GM15510 (cell line): Measurements from ENCODE around the gene CTSF.

Experiments
- POLR2A ChIP-seq: IDR thresholded peaks from 3 replicates; pipeline ENCODE4 v1.6.1; 2011; ENCODE audit warnings: borderline replicate concordance; ENCODE audit not compliant: insufficient read length; ENCODE audit errors: extremely low read depth

Gene CTSF

GRCh38 chr11:66546966-66547661 is 21.3 kb downstream of the CTSF start:
- TF ChIP-seq POLR2A: no peak

DNA sequence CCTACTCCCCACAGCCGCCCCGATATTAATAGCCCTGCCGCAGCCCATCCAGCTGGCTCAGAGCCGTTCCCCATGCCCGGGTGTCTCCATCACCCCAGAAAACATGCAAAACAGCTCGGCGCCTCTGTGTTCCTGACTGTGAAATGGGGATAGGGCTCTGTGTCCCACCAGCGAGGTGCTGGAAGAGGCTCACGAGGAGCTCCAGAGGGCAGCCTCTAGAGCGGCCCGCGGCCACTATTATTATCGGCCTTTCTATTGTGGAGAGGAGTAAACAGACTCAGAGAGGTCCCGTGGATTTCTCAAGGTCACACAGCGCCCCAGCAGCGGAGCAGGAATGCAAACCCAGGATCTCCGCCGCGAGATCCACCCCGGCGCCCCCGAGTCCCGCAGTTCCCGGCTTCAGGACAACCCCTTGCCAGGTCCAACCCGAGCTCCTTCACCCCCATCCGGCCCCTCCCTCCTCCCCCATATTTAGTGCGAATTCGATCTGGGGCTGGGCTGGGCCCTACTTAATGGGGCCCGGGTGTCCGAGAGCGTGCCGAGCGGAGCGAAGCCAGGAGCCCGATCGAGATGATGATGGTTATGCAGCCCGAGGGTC is 21.9 kb downstream of the CTSF start, which contains the start of gene ACTN3:
Gene ACTN3 (plus strand): TSS at position 536 of the 598 bp plus-strand sequence. CDS start 35 bp downstream, at position 571.
- TF ChIP-seq POLR2A: no peak

GRCh38 chr11:66545701-66546367 is 22.6 kb downstream of the CTSF start, which contains the start of gene ZDHHC24:
TSS of gene ZDHHC24 (minus strand) at chr11:66546048. CDS start at chr11:66546003, 45 bp downstream.
- peak; percentile 73 for TF ChIP-seq POLR2A

- no peak for TF ChIP-seq POLR2A
Measured at GRCh38 chr11:66543263-66544107, 24.9 kb downstream of the CTSF start.

DNA sequence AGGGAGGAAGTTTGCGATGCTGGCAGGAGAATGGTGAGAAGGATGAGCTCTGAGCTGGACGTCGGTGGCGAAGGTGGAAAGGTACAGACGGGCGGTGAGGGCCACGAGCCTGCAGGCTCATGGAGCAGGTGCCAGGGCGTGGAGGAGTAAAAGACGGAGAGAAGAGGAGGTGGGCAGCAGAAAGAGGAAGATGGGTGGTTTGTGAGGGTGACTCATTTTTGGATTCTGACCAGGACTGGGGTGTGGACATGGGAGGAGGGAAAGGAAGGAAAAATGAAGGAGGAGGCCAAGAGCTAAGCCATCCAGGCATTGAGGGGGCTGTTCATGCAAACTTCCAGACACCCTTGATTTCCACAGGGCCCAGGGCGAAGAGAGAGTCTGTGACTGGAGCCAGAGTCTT is 26.0 kb downstream of the CTSF start:
- TF ChIP-seq POLR2A: no peak

GRCh38 chr11:66541892-66542291 is 26.5 kb downstream of the CTSF start:
- no peak for TF ChIP-seq POLR2A

DNA sequence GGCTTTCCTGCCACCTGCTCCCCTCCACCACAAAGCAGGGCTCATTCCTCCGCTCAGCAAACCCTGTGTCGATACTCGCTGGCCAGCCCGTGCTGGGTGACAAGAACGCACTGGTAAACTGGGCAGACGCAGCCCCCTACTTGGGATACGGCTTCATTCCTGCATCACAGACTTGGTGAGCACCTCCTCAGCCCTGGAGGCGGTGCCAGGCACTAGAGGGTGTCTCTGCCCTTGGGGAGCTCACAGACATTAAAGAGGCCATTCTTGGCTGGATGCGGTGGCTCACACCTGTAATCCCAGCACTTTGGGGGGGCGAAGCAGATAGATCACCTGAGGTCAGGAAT is 28.6 kb downstream of the CTSF start:
- no peak for TF ChIP-seq POLR2A

DNA sequence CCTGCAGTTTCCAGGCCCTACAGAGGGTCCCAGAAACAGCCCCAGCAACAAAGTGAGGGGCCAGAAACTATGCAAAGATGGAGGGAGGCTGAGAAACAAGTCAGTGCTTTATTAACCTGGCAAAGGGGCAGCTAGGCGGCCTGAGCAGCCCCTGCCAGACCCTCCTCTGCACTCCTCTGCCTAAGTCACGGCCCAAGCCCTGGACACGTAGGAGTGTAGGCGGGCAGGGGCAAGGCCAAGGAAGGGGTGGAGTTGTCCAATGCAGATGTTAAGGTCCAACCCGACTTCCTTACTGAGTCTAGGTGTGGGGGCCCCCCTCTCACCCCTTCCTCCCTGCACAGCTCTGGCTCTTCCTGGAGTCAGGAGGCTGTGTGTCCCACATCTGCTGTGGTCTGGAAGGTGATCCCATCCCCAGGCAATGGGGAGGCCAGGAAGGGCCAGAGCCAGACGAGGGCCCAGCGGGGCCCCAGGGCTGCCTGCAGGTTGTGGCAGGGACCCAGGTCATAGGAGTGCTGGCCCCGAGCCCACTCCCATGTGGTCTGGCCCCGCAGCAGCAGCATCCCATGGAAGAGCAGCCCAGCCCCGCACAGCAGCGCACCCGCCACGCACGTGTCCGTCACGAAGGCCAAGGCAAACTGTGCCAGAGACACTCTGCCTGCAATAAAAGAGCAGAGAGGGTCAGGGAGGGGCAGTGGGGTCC is 29.1 kb downstream of the CTSF start:
- TF ChIP-seq POLR2A: no peak

GRCh38 chr11:66532784-66533183 is 35.6 kb downstream of the CTSF start:
- TF ChIP-seq POLR2A: no peak

- TF ChIP-seq POLR2A: no peak
Measured at GRCh38 chr11:66531841-66532240, 36.6 kb downstream of the CTSF start.

GRCh38 chr11:66530927-66531709 is 37.3 kb downstream of the CTSF start:
- TF ChIP-seq POLR2A: no peak

DNA sequence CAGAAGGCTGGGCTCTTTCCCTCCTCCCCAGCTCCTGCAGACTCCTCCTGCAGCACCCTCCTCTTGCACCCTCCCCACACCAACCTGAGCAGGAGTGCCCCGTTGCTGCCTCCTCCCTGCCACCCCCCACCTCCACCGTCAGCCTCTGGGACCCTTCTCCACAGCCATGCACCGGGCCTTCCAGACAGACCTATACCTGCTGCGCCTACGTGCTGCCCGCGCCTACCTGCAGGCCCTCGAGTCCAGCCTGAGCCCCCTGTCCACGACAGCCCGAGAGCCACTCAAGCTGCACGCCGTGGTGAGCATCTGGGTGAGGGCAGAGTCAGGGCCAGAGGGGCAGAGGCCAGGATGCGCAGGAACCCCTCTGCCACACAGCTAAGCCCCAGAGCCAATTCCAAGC is 38.8 kb downstream of the CTSF start:
- no peak for TF ChIP-seq POLR2A

- TF ChIP-seq POLR2A: no peak
Measured at GRCh38 chr11:66529069-66529468, 39.3 kb downstream of the CTSF start.
